H1 (cell line): Measurements from ENCODE around the gene NFATC1. TPM values are rescaled to one million over a fixed set of nuclear protein-coding genes. Genes with fewer than 3 reads are reported as not detected.

Experiments used
- CTCF ChIA-PET: fragments of 300-600 bp; sonication (Branson Sonifier 250); formaldehyde crosslinking; loops from one replicate; lab custom pipeline; 2021; ENCODE audit not compliant: partially characterized antibody; lab: Charles Lee
- POLR2A ChIA-PET: fragments of 300-600 bp; sonication (Branson Sonifier 250); formaldehyde crosslinking; loops from one replicate; lab custom pipeline; 2021; ENCODE audit warnings: inconsistent platforms; ENCODE audit not compliant: partially characterized antibody; lab: Charles Lee
- DNase-seq, 2 experiments: peaks; one replicate each; pipeline versions ENCODE4 v3.0.0 to v3.0.0-alpha.2; 2010 to 2022; ENCODE audit warnings: low spot score in 2 of 2, low read depth in 1 of 2, mixed read lengths in 1 of 2
- FAIRE-seq: peaks from 2 replicates; lab custom pipeline; 2011; peaks lifted over from hg19 to GRCh38; lab: Jason Lieb, UNC
- H2AFZ ChIP-seq: 2 replicates; pipeline ENCODE4 v1.8.1; 2012; ENCODE audit warnings: low read length, inconsistent platforms
- H2AK5ac ChIP-seq: 2 replicates; pipeline ENCODE4 v1.6.1; 2013; ENCODE audit warnings: low read depth, low read length
- H2BK120ac ChIP-seq: replicated peaks from 2 replicates; pipeline ENCODE3; 2013; ENCODE audit warnings: low read depth, low read length, inconsistent platforms
- H2BK12ac ChIP-seq: 2 replicates; pipeline ENCODE4 v1.6.1; 2013; ENCODE audit warnings: low read depth, low read length
- H2BK15ac ChIP-seq: 2 replicates; pipeline ENCODE4 v1.6.1; 2013; ENCODE audit warnings: low read length
- H2BK20ac ChIP-seq: 2 replicates; pipeline ENCODE4 v1.6.1; 2013; ENCODE audit warnings: low read length
- H2BK5ac ChIP-seq: 2 replicates; pipeline ENCODE4 v1.6.1; 2013; ENCODE audit warnings: low read depth, low read length
- H3K14ac ChIP-seq: 2 replicates; pipeline ENCODE4 v1.6.1; 2013; ENCODE audit warnings: inconsistent platforms; ENCODE audit not compliant: insufficient read length
- H3K18ac ChIP-seq: 2 replicates; pipeline ENCODE4 v1.6.1; 2013; ENCODE audit warnings: low read length; ENCODE audit errors: extremely low read depth
- H3K23ac ChIP-seq: 2 replicates; pipeline ENCODE4 v1.6.1; 2013; ENCODE audit warnings: inconsistent platforms; ENCODE audit not compliant: insufficient read length
- H3K23me2 ChIP-seq: 2 replicates; pipeline ENCODE4 v1.6.1; 2013; ENCODE audit warnings: low read depth, low read length
- H3K27ac ChIP-seq: 2 replicates; pipeline ENCODE4 v1.6.1; 2011; ENCODE audit warnings: low read depth, low read length, inconsistent platforms
- H3K27me3 ChIP-seq, 4 experiments: replicated peaks in 1 of 4; 1 replicate in 1 of 4; 2 replicates in 3 of 4; pipeline versions ENCODE4 v1.6.1 to v1.8.1; 2011 to 2013; ENCODE audit warnings: low read length in 3 of 4, mild to moderate bottlenecking in 3 of 4, inconsistent platforms in 2 of 4, mixed read lengths in 2 of 4, moderate library complexity in 1 of 4; ENCODE audit not compliant: control insufficient read depth in 3 of 4, insufficient read depth in 3 of 4; ENCODE audit errors: extremely low read depth in 1 of 4
- H3K36me3 ChIP-seq, 4 experiments: 2 replicates each; pipeline versions ENCODE4 v1.6.1 to v1.8.1; 2011 to 2013; ENCODE audit warnings: mild to moderate bottlenecking in 4 of 4, low read length in 3 of 4, moderate library complexity in 2 of 4, control low read depth in 1 of 4, inconsistent platforms in 1 of 4; ENCODE audit not compliant: insufficient read depth in 4 of 4, control insufficient read depth in 2 of 4
- H3K4ac ChIP-seq: replicated peaks from 2 replicates; pipeline ENCODE3; 2013; ENCODE audit warnings: low read length, low read depth, mixed read lengths, inconsistent platforms; ENCODE audit not compliant: insufficient read length
- H3K4me1 ChIP-seq, 4 experiments: replicated peaks in 1 of 4; 1 replicate in 1 of 4; 2 replicates in 3 of 4; pipeline versions ENCODE4 v1.6.1 to v1.8.1; 2011 to 2013; ENCODE audit warnings: low read length in 3 of 4, inconsistent platforms in 2 of 4, mixed read lengths in 1 of 4; ENCODE audit not compliant: insufficient read depth in 4 of 4, control insufficient read depth in 3 of 4
- H3K4me2 ChIP-seq, 2 experiments: 2 replicates each; pipeline versions ENCODE4 v1.6.1 to v1.8.1; 2011 to 2013; ENCODE audit warnings: low read depth in 2 of 2, low read length in 2 of 2, control low read depth in 1 of 2, inconsistent platforms in 1 of 2, mild to moderate bottlenecking in 1 of 2; ENCODE audit not compliant: insufficient read depth in 1 of 2
- H3K4me3 ChIP-seq, 4 experiments: fragments of 200-600, 300-600 bp in 1 of 4; sonication (generic), shearing (Covaris generic), sonication (Bioruptor Twin) in 1 of 4; 2 replicates each; pipeline versions ENCODE4 v1.5.1 to v1.8.1; 2011 to 2016; ENCODE audit warnings: low read length in 4 of 4, low read depth in 3 of 4, control low read depth in 2 of 4, inconsistent platforms in 2 of 4, mild to moderate bottlenecking in 2 of 4, mixed read lengths in 1 of 4, moderate library complexity in 1 of 4; ENCODE audit not compliant: insufficient read depth in 2 of 4; ENCODE audit errors: extremely low read depth in 1 of 4
- H3K56ac ChIP-seq: replicated peaks from 2 replicates; pipeline ENCODE3; 2013; ENCODE audit warnings: low read depth, mild to moderate bottlenecking, mixed read lengths, low read length, inconsistent platforms; ENCODE audit not compliant: insufficient read length
- H3K79me1 ChIP-seq: 2 replicates; pipeline ENCODE4 v1.6.1; 2013; ENCODE audit warnings: low read depth, low read length, control low read depth
- H3K79me2 ChIP-seq, 2 experiments: 2 replicates each; pipeline versions ENCODE4 v1.6.1 to v1.8.1; 2012 to 2013; ENCODE audit warnings: low read length in 2 of 2, mild to moderate bottlenecking in 2 of 2, inconsistent platforms in 1 of 2; ENCODE audit not compliant: insufficient read depth in 2 of 2, control insufficient read depth in 1 of 2
- H3K9ac ChIP-seq, 4 experiments: replicated peaks in 1 of 4; 1 replicate in 1 of 4; 2 replicates in 3 of 4; pipeline versions ENCODE4 v1.6.1 to v1.8.1; 2011 to 2013; ENCODE audit warnings: low read depth in 3 of 4, low read length in 3 of 4, control low read depth in 2 of 4, mild to moderate bottlenecking in 2 of 4, moderate library complexity in 2 of 4, inconsistent platforms in 1 of 4; ENCODE audit errors: extremely low read depth in 1 of 4
- H3K9me3 ChIP-seq, 2 experiments: 2 replicates each; pipeline versions ENCODE4 v1.6.1 to v1.8.1; 2012 to 2013; ENCODE audit warnings: mild to moderate bottlenecking in 2 of 2, moderate library complexity in 2 of 2, control low read depth in 1 of 2, inconsistent platforms in 1 of 2, low read depth in 1 of 2, low read length in 1 of 2, mixed read lengths in 1 of 2; ENCODE audit not compliant: insufficient read depth in 2 of 2
- H4K20me1 ChIP-seq, 2 experiments: replicated peaks in 1 of 2; 2 replicates each; pipeline versions ENCODE3 to v1.8.1; 2011 to 2013; ENCODE audit warnings: inconsistent platforms in 2 of 2, low read length in 2 of 2, mild to moderate bottlenecking in 1 of 2; ENCODE audit not compliant: insufficient read depth in 2 of 2, control insufficient read depth in 1 of 2
- H4K5ac ChIP-seq: 2 replicates; pipeline ENCODE4 v1.6.1; 2013; ENCODE audit warnings: low read length, low read depth, mixed read lengths, inconsistent platforms; ENCODE audit not compliant: insufficient read length
- H4K8ac ChIP-seq: 2 replicates; pipeline ENCODE4 v1.8.0; 2013; ENCODE audit warnings: mild to moderate bottlenecking, moderate library complexity, low read length, inconsistent platforms; ENCODE audit not compliant: insufficient read depth; ENCODE audit errors: extremely low read depth
- H4K91ac ChIP-seq: replicated peaks from 2 replicates; pipeline ENCODE3; 2013; ENCODE audit warnings: low read length, mixed read lengths, inconsistent platforms; ENCODE audit not compliant: insufficient read length
- KDM1A ChIP-seq: fragments of 200-600, 300-600 bp; sonication (generic); IDR thresholded peaks from 2 replicates; pipeline ENCODE4 v1.7.1; 2016; ENCODE audit warnings: mild to moderate bottlenecking, low read length, borderline replicate concordance
- WGBS, 2 experiments: shearing (Covaris generic) in 1 of 2; methylation state at CpG; one replicate each; pipeline versions ENCODE4 v1.1.6 to v1.1.7; 2013 to 2015; ENCODE audit warnings: low lambda C conversion rate in 2 of 2, mixed read lengths in 2 of 2, inconsistent platforms in 1 of 2, low coverage in 1 of 2, missing lambda C conversion rate in 1 of 2; ENCODE audit not compliant: insufficient replicate concordance in 2 of 2, insufficient coverage in 1 of 2, insufficient read length in 1 of 2; ENCODE audit errors: extremely low coverage in 1 of 2, missing lambda C conversion rate in 1 of 2; 5-methylcytosine and 5-hydroxymethylcytosine counted together
- polyA plus RNA-seq, 7 experiments: library from polyadenylated mRNA; depleted of rRNA in 3 of 7; stranded (reverse) in 5 of 7; unstranded in 2 of 7; fragments of >200 nt in 5 of 7; fragments of 200-250 nt in 2 of 7; gene quantifications; 1 replicate in 5 of 7; 2 replicates in 1 of 7; 4 replicates in 1 of 7; pipeline versions ENCODE4 v1.2.1 to v1.2.3, GENCODE V29; 2011 to 2013; ENCODE audit warnings: missing spikeins in 2 of 7, mixed read lengths in 2 of 7
- total RNA-seq: library from RNA; stranded (reverse); fragmentation: NEBNext Ultra II Directional; extraction: Animal tissue kit (Norgen Biotek cat#: 25700); gene quantifications from 2 replicates; pipeline ENCODE4 v1.2.1, GENCODE V29; 2021

Gene NFATC1
- total and polyA plus RNA-seq, 2 of the 8 experiments (the other 6 are each of a cell fraction or from before 2014, with no cell fraction given), result 2.0 to 6.6 TPM

GRCh38 chr18:79406708-79407107 lies 11.0 kb downstream of the NFATC1 start:
- Histone ChIP-seq H3K4ac (no peak overlapping the region), H3K9me3 (no peaks in the 10 kb centered on the region; a peak in 1 of 4 replicates), H3K27ac (no peak overlapping the region), H3K56ac (no peak overlapping the region), H3K9ac (no peak overlapping the region), H4K20me1 (peaks cover 0 to 5% of the 10 kb centered on the region in 2 experiments), H3K4me3 (no peak overlapping the region), H2BK5ac (no peak overlapping the region), H3K4me2 (no peak overlapping the region), H4K5ac (no peak overlapping the region), H3K23me2 (peaks cover 10% of the 10 kb centered on the region; the same call in 1 of the 2 replicates), H2BK20ac (no peak overlapping the region), H3K79me2 (no peaks in the 10 kb centered on the region), H3K4me1 (peaks cover 0 to 2% (median 0%) of the 10 kb centered on the region in 4 experiments; a peak in 2 of 7 replicates), H3K18ac (no peak overlapping the region), H3K36me3 (peaks cover 0 to 5% (median 0%) of the 10 kb centered on the region in 4 experiments; a peak in 1 of 8 replicates), H2BK120ac (no peak overlapping the region), H3K23ac (no peak overlapping the region), H3K14ac (no peak overlapping the region), H2AFZ (no peak overlapping the region), H4K91ac (no peak overlapping the region), H3K27me3 (peaks cover 0 to 2% (median 0%) of the 10 kb centered on the region in 4 experiments; a peak in 3 of 7 replicates), H3K79me1 (no peaks in the 10 kb centered on the region), H2BK15ac (no peak overlapping the region), H2BK12ac (no peak overlapping the region), H4K8ac (no peak overlapping the region; the same call in 1 of the 2 replicates), H2AK5ac (no peak overlapping the region)
- ChIA-PET POLR2A (no interaction called here), CTCF (interaction anchor here (0.7 to 2.7 kb wide), 4 partner anchors 8 to 123 kb away, joined by 3 to 9 read pairs (median 6); no protein-coding TSS in a partner anchor)
- 92% methylated on average over 29 of the region's 30 CpGs; no CpG with 5 or more reads in 1 of the 2 experiments for WGBS, 2 experiments
- no peak for FAIRE-seq
- no peak for DNase-seq
- TF ChIP-seq KDM1A, result no peak
